Measurements from ENCODE around the gene ECM1. TPM values are rescaled to one million over a fixed set of nuclear protein-coding genes. Genes with fewer than 3 reads are reported as not detected.

The ECM1 gene
- total RNA-seq, 2 donors from 2014 or later, result 22.8 to 54.0 TPM

- Histone ChIP-seq H3K27ac (peak overlapping the region; percentile 79 to 88), H3K36me3 (no peaks in the 10 kb centered on the region), H3K27me3 (replicated peaks; ENCODE audit: insufficient read depth) (no peaks in the 10 kb centered on the region), H3K4me1 (ENCODE audit: control insufficient read depth in 1 of 2, low read depth in 2 of 2) (peaks cover 24 to 40% of the 10 kb centered on the region in 2 donors), H3K4me3 (peak overlapping the region; percentile 83), H3K9me3 (no peaks in the 10 kb centered on the region)
- TF ChIP-seq CTCF (IDR thresholded peaks at IDR 0.05), result no peak
- DNase-seq (ENCODE audit: low spot score), result no peak
- no peak for ATAC-seq (ENCODE audit: insufficient number of reproducible peaks, low FRiP score, low read depth)
Measured at GRCh38 chr1:150548324-150548631, 40.4 kb downstream of the ECM1 start.

DNA sequence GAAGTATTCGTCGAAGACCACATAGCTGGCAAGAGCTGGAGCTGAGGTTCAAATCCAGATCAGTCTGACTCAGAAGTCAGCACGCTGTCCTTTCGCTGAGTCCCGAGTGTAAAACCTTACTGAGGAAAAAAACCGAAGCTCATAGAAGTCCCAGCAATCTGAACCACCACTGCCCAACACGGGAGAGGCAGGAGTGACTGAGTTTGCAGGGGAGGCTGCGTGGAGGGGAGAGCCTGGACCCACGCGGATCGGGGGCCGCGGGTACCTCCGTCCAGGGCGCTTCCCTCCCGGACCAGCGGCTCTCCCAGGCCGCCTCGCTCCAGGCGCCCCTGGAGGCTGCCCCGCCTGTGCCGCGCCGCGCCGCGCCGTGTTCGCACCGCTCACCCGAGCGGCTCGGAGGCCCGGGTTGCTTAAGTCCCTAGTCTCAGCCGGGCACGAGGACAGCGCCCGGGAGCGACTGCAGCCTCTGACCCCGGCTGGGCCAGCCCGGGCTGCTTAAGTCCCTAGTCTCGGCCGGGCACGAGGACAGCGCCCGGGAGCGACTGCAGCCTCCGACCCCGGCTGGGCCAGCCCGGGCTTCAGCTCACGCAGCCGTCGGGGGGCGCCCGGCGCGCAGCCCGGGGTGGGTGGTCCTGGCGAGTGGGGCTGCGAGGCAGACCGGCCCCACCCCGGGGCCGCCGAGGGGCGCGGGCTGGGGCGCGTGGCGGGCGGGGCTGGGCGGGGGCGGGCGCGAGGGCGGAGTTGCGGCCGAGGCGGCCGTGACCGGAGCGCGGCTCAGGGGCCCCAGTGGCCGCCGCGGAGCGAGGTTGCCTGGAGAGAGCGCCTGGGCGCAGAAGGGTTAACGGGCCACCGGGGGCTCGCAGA lies 41.0 kb downstream of the ECM1 start, which contains the start of gene ADAMTSL4:
TSS of gene ADAMTSL4 (plus strand) at position 777 of the 864 bp plus-strand sequence. CDS start 2,881 bp downstream, outside the sequence.
- H3K4me1 ChIP-seq (ENCODE audit: control insufficient read depth in 1 of 2, low read depth in 2 of 2), result peaks cover 28 to 46% of the 10 kb centered on the region in 2 donors
- DNase-seq (ENCODE audit: low spot score), result no peak
- ATAC-seq (ENCODE audit: insufficient number of reproducible peaks, low FRiP score, low read depth), result peak; percentile 25

GRCh38 chr1:150549496-150550221 lies 41.8 kb downstream of the ECM1 start:
- peak overlapping the region; percentile 79 to 88 for H3K27ac ChIP-seq
- H3K4me3 ChIP-seq, result peak overlapping the region; percentile 83
- no peaks in the 10 kb centered on the region for H3K27me3 ChIP-seq (replicated peaks; ENCODE audit: insufficient read depth)
- no peak for TF ChIP-seq CTCF (IDR thresholded peaks at IDR 0.05)
- H3K9me3 ChIP-seq, result no peaks in the 10 kb centered on the region
- no peak for DNase-seq (ENCODE audit: low spot score)
- H3K4me1 ChIP-seq (ENCODE audit: control insufficient read depth in 1 of 2, low read depth in 2 of 2), result peaks cover 31 to 53% of the 10 kb centered on the region in 2 donors
- peak; percentile 2 for ATAC-seq (ENCODE audit: insufficient number of reproducible peaks, low FRiP score, low read depth)
- no peaks in the 10 kb centered on the region for H3K36me3 ChIP-seq

More for the DNA sequence above, 41.0 kb downstream of the ECM1 start, which contains the start of gene ADAMTSL4:
- H3K4me3 ChIP-seq, result peak within 1 kb of the TSS; percentile 83
- H3K27ac ChIP-seq, result peak within 1 kb of the TSS; percentile 79 to 88
- TF ChIP-seq CTCF (IDR thresholded peaks at IDR 0.05), result peak; percentile 27
- no peaks in the 10 kb centered on the region for H3K27me3 ChIP-seq (replicated peaks; ENCODE audit: insufficient read depth)
- H3K36me3 ChIP-seq, result no peaks in the 10 kb centered on the region
- no peaks in the 10 kb centered on the region for H3K9me3 ChIP-seq

DNA sequence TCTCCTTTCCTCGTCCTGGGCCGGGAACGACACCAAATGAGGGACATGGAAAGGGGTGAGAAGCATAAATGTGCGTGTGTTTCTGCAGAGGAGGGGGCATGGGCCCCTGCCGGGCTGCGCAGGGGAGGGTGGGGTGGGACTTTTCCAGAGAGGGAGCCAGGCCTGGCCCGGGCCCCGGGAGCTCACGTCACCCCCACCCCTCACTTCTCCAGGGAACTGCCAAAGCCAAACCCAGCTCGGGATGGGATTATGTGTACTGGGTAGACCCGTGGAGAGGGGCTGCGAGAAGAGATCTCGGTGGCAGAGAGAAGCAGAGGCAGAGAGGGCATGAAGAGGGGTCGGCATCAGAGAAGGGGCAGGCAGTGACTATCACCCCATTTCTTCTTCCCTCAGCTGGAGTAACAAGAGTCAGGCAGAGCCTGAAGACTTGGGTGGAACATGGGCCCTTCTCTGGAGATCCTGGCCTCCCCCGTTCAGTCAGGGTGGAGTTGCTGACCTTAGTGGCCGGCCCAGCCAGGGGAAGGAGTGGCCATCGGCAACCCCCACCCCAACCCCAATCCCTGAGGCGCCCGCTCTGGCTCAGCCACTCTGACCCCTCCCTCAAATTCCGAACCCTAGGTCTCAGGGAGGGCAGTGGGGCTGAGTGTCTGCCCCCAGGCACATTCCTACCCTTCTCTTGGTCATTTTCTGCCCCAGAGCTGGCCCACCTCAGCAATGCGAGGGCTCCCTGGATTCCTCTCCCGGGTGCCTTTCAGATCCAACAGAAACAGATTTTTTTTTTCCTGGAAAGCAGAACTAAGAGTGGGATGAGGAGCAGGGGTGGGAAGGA lies 42.5 kb downstream of the ECM1 start:
- peaks cover 31 to 53% of the 10 kb centered on the region in 2 donors for H3K4me1 ChIP-seq (ENCODE audit: control insufficient read depth in 1 of 2, low read depth in 2 of 2)
- DNase-seq (ENCODE audit: low spot score), result no peak

More for the DNA sequence above, 42.5 kb downstream of the ECM1 start:
- peak overlapping the region; percentile 79 to 88 for H3K27ac ChIP-seq
- peak overlapping the region; percentile 83 for H3K4me3 ChIP-seq
- H3K27me3 ChIP-seq (replicated peaks; ENCODE audit: insufficient read depth), result no peaks in the 10 kb centered on the region
- ATAC-seq (ENCODE audit: insufficient number of reproducible peaks, low FRiP score, low read depth), result no peak
- TF ChIP-seq CTCF (IDR thresholded peaks at IDR 0.05), result no peak
- H3K9me3 ChIP-seq, result no peaks in the 10 kb centered on the region
- H3K36me3 ChIP-seq, result no peaks in the 10 kb centered on the region

All from thoracic aorta (tissue), 2 donors.